Ishikawa (cell line): ENCODE data around the gene TBX2.

Source experiments
- CEBPB ChIP-seq: IDR thresholded peaks from 2 replicates; pipeline ENCODE4 v1.6.1; 2012
- CREB1 ChIP-seq: IDR thresholded peaks from 2 replicates; pipeline ENCODE4 v1.6.1; 2012; ENCODE audit warnings: low read depth
- EGR1 ChIP-seq: IDR thresholded peaks from 2 replicates; pipeline ENCODE4 v1.6.1; 2012
- EP300 ChIP-seq: IDR thresholded peaks from 2 replicates; pipeline ENCODE4 v1.6.1; 2012; ENCODE audit warnings: borderline replicate concordance
- FOXM1 ChIP-seq: IDR thresholded peaks from 2 replicates; pipeline ENCODE4 v1.6.1; 2012; ENCODE audit warnings: low read depth, borderline replicate concordance
- NFIC ChIP-seq: IDR thresholded peaks from 2 replicates; pipeline ENCODE4 v1.6.1; 2012
- RAD21 ChIP-seq: IDR thresholded peaks from 2 replicates; pipeline ENCODE4 v1.6.1; 2012; ENCODE audit warnings: low read depth
- TAF1 ChIP-seq: IDR thresholded peaks from 2 replicates; pipeline ENCODE4 v1.6.1; 2012; ENCODE audit warnings: low read depth, mild to moderate bottlenecking
- TCF12 ChIP-seq: IDR thresholded peaks from 2 replicates; pipeline ENCODE4 v1.6.1; 2012; ENCODE audit warnings: low read depth
- TEAD4 ChIP-seq: IDR thresholded peaks from 2 replicates; pipeline ENCODE4 v1.6.1; 2012
- YY1 ChIP-seq: IDR thresholded peaks from 2 replicates; pipeline ENCODE4 v1.6.1; 2012; ENCODE audit warnings: low read depth
- ZBTB7A ChIP-seq: IDR thresholded peaks from 2 replicates; pipeline ENCODE4 v1.6.1; 2012; ENCODE audit warnings: low read depth
- TF ChIP-seq, protein P1 (sequence below): IDR thresholded peaks from 2 replicates; pipeline ENCODE4 v1.6.1; 2012; ENCODE audit warnings: low read depth, mild to moderate bottlenecking
- TF ChIP-seq, protein P2 (sequence below): IDR thresholded peaks from 2 replicates; pipeline ENCODE4 v1.6.1; 2012

TBX2 gene

DNA sequence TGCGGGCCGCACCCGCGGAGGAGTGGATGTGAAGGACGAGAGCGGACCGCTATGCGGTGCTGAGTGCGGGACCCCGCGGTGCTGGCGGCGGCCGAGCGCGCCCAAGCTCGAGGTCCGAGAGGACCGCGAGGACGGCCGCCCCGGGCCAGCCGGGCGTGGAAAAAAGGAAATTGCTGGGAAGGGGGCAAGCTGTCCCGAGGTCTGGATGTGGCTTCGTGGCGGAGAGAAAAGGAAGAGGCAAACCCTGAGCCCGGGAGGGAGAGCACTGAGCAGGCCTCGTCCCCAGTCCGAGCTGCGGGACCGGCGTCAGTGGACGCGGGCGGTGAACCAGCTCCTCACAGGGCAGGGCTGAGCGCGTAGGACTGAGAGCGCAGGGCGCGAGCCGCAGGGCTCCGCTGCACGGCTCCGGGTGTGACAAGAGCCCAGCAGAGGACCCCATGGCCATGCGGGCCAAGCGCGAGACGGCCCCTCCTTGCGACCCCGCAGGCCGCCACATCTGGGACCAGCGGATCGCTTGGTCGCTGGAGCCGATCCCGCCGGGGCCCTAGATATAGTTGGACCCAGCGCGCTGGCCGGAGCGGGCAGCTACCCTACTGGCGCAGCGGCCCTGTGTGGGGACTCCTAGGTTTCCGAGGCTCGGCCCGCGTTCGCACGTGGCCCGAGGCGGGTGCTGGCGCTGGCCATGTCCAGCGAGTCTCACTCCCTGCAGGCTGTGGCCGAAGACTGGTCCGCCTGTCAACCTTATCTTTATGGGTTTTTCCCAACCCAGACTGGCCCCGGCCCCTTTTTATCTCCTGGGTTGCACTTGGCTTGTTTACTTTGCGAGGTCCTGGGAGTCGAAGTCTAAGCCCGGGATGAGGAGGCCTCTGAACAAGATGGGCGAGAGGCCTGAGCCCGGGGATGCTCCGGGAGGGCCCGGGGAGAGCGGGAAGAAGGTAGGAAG is 55.0 kb downstream of the TBX2 start:
- TF ChIP-seq ZBTB7A: no peak

DNA sequence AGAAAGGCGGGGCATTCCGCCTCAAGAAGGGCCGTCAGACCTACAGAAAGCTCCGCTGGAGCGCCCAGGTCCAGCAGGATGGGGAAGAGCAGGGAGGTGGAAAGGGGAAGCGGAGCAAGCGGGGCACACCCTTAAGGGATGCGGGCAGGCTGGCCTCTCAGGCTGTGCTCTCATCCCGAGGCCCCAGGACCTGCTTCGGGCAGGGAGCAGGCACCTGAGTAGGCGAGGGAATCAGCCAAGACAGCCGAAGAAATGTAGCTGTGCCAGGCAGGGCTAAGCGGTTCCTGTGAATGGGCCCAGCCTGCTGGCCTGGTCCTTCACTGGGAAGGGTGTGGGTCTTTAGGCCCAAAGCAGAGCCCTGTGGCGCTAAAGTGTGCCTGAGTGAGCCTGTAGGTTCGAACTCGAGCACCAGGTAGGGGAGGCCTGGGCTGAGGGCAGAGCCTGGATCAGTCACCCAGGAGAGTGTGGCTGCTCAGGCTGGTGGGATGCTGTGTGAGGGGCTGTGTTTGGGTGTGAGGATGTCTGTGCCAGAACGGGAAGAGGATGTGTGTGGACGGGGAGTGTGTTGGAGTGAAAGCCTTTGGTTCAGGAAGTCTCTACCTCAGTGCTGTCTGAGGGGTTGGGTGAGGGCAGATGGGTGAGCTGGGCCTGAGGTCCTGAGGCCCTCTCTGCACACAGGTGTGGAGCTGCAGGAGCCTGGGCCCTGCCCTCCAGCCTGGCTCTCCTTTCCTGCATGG is 55.8 kb downstream of the TBX2 start:
- no peak for TF ChIP-seq NFIC
- no peak for TF ChIP-seq CEBPB
- no peak for TF ChIP-seq ZBTB7A
- TF ChIP-seq FOXM1: no peak

DNA sequence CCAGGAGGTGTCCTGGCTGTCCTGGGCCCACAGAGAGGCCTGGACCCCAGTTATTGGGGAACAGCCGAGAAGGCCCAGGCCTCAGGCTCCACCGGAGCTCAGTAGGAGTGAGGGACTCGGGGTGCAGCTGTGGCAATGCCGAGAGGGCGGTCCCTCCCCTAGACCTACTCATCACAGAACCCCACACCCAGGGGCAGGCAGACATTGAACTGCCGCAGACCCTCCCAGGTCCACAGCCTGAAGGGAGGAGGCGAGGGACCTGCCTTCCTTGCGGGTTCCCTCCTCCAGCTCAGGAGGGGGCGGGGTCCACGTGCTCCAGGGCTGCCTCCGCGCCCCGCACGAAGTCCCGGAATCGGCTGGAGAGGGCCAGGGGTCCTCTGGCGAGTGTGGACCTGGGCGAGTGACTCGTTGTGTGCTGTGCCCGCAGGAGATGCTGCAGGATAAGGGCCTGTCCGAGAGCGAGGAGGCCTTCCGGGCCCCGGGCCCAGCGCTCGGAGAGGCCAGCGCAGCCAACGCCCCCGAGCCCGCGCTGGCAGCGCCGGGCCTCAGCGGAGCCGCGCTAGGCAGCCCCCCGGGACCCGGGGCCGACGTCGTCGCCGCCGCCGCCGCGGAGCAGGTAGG is 56.5 kb downstream of the TBX2 start:
- TF ChIP-seq FOXM1: no peak
- no peak for TF ChIP-seq YY1
- TF ChIP-seq EGR1: no peak
- TF ChIP-seq, protein P1, sequence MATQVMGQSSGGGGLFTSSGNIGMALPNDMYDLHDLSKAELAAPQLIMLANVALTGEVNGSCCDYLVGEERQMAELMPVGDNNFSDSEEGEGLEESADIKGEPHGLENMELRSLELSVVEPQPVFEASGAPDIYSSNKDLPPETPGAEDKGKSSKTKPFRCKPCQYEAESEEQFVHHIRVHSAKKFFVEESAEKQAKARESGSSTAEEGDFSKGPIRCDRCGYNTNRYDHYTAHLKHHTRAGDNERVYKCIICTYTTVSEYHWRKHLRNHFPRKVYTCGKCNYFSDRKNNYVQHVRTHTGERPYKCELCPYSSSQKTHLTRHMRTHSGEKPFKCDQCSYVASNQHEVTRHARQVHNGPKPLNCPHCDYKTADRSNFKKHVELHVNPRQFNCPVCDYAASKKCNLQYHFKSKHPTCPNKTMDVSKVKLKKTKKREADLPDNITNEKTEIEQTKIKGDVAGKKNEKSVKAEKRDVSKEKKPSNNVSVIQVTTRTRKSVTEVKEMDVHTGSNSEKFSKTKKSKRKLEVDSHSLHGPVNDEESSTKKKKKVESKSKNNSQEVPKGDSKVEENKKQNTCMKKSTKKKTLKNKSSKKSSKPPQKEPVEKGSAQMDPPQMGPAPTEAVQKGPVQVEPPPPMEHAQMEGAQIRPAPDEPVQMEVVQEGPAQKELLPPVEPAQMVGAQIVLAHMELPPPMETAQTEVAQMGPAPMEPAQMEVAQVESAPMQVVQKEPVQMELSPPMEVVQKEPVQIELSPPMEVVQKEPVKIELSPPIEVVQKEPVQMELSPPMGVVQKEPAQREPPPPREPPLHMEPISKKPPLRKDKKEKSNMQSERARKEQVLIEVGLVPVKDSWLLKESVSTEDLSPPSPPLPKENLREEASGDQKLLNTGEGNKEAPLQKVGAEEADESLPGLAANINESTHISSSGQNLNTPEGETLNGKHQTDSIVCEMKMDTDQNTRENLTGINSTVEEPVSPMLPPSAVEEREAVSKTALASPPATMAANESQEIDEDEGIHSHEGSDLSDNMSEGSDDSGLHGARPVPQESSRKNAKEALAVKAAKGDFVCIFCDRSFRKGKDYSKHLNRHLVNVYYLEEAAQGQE: no peak

DNA sequence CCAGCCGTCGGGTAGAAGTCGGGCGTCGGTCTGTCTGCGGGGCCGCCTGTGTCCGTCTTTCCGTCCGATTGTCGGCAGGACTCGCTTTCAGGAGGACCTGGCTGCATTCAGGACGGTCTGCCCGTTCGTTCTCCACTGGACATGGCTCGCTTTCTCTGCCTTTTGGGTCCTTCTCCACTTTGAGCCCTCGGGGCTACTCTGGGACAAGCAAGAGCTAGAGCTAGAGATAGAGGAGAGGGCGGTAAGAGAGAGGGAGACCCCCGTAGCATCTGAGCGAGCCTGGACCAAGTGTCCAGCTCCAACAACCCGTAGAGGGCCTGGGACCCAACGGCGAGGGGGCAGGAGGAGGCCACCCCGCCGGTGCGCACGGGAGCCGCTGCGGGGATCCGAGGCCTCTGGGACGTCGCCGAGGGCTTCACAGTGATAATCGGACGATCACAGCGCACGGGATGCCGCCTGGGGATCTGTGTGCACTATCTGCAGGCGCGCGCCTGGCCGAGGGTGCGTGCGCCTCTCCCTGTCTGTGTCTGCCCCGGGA is 57.1 kb downstream of the TBX2 start:
- TF ChIP-seq CREB1: no peak
- no peak for TF ChIP-seq FOXM1
- TF ChIP-seq TCF12: no peak
- no peak for TF ChIP-seq CEBPB
- TF ChIP-seq TAF1: no peak
- no peak for TF ChIP-seq RAD21
- TF ChIP-seq EP300: no peak
- no peak for TF ChIP-seq YY1
- TF ChIP-seq, protein P2, sequence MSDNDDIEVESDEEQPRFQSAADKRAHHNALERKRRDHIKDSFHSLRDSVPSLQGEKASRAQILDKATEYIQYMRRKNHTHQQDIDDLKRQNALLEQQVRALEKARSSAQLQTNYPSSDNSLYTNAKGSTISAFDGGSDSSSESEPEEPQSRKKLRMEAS: no peak
- TF ChIP-seq ZBTB7A: no peak
- TF ChIP-seq, protein P1: no peak
- no peak for TF ChIP-seq EGR1
- no peak for TF ChIP-seq NFIC

DNA sequence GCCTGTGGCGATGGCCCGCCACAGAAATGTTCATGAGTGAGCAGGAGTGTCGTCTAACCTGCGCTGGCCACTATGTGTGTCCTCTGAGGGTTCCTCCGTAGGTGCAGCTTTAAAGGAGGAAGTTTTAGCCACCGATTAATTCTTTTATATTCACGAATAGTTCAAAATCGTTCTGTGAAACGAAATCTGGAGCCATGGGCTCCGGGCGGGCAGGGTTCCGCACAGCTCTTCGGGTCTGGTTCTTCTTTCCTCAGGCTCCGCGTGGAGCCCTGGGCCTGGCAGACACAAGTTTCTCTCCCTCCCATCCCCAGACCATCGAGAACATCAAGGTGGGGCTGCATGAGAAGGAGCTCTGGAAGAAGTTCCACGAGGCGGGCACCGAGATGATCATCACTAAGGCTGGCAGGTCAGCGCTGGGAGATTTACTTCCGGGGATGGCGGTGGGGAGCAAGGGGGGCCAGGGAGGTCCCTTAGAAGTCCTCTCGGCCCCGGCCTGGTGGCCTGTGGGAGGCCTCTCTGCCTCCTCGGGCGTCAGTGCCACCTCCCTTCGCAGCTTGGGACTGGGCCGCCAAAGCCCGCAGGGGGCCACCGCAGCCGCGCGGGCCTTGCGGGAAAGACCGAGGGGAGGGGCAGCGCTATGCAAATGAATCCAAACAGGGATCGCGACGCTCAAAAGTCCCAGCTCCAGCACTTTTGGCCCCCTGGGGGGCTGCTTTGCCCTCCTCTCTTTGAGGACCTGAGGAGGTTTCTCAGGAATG is 57.8 kb downstream of the TBX2 start:
- no peak for TF ChIP-seq FOXM1

DNA sequence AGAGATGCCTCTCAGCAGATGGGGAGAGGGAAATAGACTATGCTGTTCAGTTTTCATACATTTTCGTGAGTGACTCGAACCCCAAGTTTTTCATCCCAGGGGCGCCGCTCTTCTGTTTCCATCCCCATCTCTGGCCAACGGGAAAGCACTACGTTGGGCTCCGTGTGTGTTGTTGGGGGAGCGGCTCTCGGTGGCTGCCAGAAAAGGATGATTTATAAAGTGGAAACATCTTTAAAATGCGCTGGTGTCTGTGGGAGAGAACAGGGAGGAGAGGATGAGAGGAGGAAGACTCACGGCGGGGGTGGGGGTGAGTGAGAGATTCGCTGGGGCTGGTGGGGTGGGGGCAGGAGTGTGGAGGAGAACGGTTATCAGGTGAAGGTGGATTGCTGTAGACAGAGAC is 58.4 kb downstream of the TBX2 start:
- TF ChIP-seq RAD21 (no peak), FOXM1 (no peak), EP300 (no peak), EGR1 (no peak)

DNA sequence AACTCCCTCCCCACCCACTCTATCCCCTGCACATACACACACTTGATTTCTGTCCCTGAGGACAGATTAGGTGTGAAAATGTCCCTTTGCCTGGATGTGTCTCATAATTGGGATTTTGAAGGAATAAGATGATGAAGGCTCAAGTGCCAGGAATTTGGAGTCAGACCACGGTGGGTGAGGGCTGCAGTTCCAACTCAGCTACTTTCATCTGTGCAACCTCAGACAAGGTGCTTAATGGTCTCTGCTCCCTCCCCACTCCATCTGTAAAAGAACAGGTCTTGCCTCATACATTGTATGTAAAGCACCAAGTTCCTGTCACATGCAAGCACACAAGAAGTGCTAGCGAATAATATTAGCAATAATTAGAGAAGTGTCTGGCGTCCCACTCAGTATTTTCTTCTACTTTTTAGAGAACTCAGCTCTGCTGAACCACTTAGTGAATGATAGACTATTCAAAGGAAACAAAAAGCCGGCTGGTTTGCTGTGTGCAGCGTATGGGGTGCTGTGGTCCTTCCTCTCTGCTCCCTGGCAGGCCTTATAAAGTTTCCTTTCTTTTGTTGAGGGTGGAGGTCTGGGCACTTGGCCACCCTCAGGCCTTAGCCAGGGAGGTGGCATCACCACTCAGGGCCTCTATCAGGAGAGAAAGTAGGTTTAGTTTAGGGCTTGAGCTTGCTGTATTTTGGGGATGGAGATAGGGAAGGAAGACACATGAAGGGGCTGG is 58.9 kb downstream of the TBX2 start:
- TF ChIP-seq, protein P2: no peak
- TF ChIP-seq TEAD4: no peak
- no peak for TF ChIP-seq RAD21
- no peak for TF ChIP-seq ZBTB7A
- TF ChIP-seq CREB1: no peak
- TF ChIP-seq YY1: no peak
- TF ChIP-seq FOXM1: no peak
- TF ChIP-seq, protein P1: no peak
- TF ChIP-seq EP300: no peak
- TF ChIP-seq TCF12: no peak
- TF ChIP-seq TAF1: no peak
